Measurements from ENCODE around the gene OR7G2. TPM values are rescaled to one million over a fixed set of nuclear protein-coding genes. Genes with fewer than 3 reads are reported as not detected.

The OR7G2 gene
- total and polyA plus RNA-seq, 9 of the 15 experiments (the other 6 are each of a cell fraction or from before 2014, with no cell fraction given), result 0.20 TPM; not detected in 8

GRCh38 chr19:9140159-9140874, 33.0 kb upstream of the OR7G2 start, which contains the start of gene ZNF317 (continued):
- TF ChIP-seq MNT (conservative IDR thresholded peaks at IDR 0.05), result peak; percentile 53 to 75
- TF ChIP-seq SMAD4 (CRISPR knock-in tag; conservative IDR thresholded peaks at IDR 0.05), result no peak
- TF ChIP-seq ZNF644 (tag; IDR thresholded peaks at IDR 0.05; ENCODE audit: low read depth), result 0 out of 2 replicates have a peak, but pooled peaks have one; percentile 44
- TF ChIP-seq YY1 (IDR thresholded peaks at IDR 0.05; ENCODE audit: borderline replicate concordance in 1 of 3, control insufficient read depth in 1 of 3, extremely low read depth in 1 of 3, insufficient read depth in 3 of 3, insufficient read length in 1 of 3, insufficient replicate concordance in 2 of 3, low read depth in 1 of 3, low read length in 2 of 3), result peak; percentile 78 to 97 (median 94)
- TF ChIP-seq ZNF512 (tag; IDR thresholded peaks at IDR 0.05), result no peak
- 0 out of 2 replicates have a peak, but pooled peaks have one; percentile 35 for TF ChIP-seq ZBTB12 (CRISPR knock-in tag; IDR thresholded peaks at IDR 0.05)
- TF ChIP-seq ZNF143 (CRISPR knock-in tag; IDR thresholded peaks at IDR 0.05), result peak; percentile 95
- TF ChIP-seq ZNF146 (CRISPR knock-in tag; IDR thresholded peaks at IDR 0.05; ENCODE audit: unreplicated experiment), result no peak
- TF ChIP-seq TAF9B (IDR thresholded peaks at IDR 0.05; ENCODE audit: partially characterized antibody), result peak; percentile 85
- peak; percentile 57 for TF ChIP-seq CHD1 (IDR thresholded peaks at IDR 0.05; ENCODE audit: low read length)
- no peak for TF ChIP-seq SMARCA5 (IDR thresholded peaks at IDR 0.05)
- peak; percentile 88 for TF ChIP-seq ETS1 (conservative IDR thresholded peaks at IDR 0.05; ENCODE audit: control insufficient read depth, low read depth, low read length)
- peak; percentile 80 for TF ChIP-seq SAP30 (IDR thresholded peaks at IDR 0.05; ENCODE audit: borderline replicate concordance, insufficient read depth, low read depth, low read length, poor library complexity, severe bottlenecking)
- 0 out of 2 replicates have a peak, but pooled peaks have one; percentile 14 for TF ChIP-seq DPF2 (IDR thresholded peaks at IDR 0.05)
- no peak for TF ChIP-seq SMARCB1 (IDR thresholded peaks at IDR 0.05; ENCODE audit: insufficient read length, low read depth)
- no peak for TF ChIP-seq IRF1 (CRISPR knock-in tag; IDR thresholded peaks at IDR 0.05; ENCODE audit: borderline replicate concordance)
- TF ChIP-seq PHF20 (IDR thresholded peaks at IDR 0.05; ENCODE audit: partially characterized antibody), result peak; percentile 89
- TF ChIP-seq MTA3 (IDR thresholded peaks at IDR 0.05; ENCODE audit: borderline replicate concordance), result no peak; the same call in 1 of the 2 replicates

All from K562 (cell line).